Measurements from ENCODE around the gene HEMGN. TPM values are rescaled to one million over a fixed set of nuclear protein-coding genes. Genes with fewer than 3 reads are reported as not detected.

Gene HEMGN
- total and polyA plus RNA-seq, 10 of the 15 experiments (the other 5 are each of a cell fraction or from before 2014, with no cell fraction given) = 0.03 to 0.28 (median 0.09) TPM; not detected in 4

GRCh38 chr9:97963232-97963631 lies 25.3 kb upstream of the HEMGN start:
- TF ChIP-seq JUND (IDR thresholded peaks at IDR 0.05; ENCODE audit: low read depth, low read length) (no peak), BCL3 (IDR thresholded peaks at IDR 0.05; ENCODE audit: borderline replicate concordance, insufficient read depth, low read depth, low read length, poor library complexity, severe bottlenecking) (no peak), ZZZ3 (IDR thresholded peaks at IDR 0.05; ENCODE audit: control insufficient read depth, insufficient read length, low read depth) (no peak), PKNOX1 (IDR thresholded peaks at IDR 0.05) (no peak), RELB (IDR thresholded peaks at IDR 0.05; ENCODE audit: low read depth) (no peak), DPF2 (IDR thresholded peaks at IDR 0.05) (no peak), TCF7 (IDR thresholded peaks at IDR 0.05; ENCODE audit: borderline replicate concordance) (no peak), USF1 (IDR thresholded peaks at IDR 0.05; ENCODE audit: borderline replicate concordance, extremely low read length, insufficient read depth, low read depth, low read length) (no peak), FOS (IDR thresholded peaks at IDR 0.05; ENCODE audit: borderline replicate concordance, extremely low read depth, insufficient read length) (no peak), CHD1 (IDR thresholded peaks at IDR 0.05; ENCODE audit: low read depth, low read length) (no peak), ZNF207 (IDR thresholded peaks at IDR 0.05; ENCODE audit: borderline replicate concordance) (no peak), FOXM1 (IDR thresholded peaks at IDR 0.05; ENCODE audit: low read depth, low read length) (no peak)
- H3K4me2 ChIP-seq (ENCODE audit: control insufficient read depth, insufficient read depth) = no peak overlapping the region
- no peaks in the 10 kb centered on the region for H3K36me3 ChIP-seq (ENCODE audit: control insufficient read depth in 2 of 2, insufficient read depth in 2 of 2, low read length in 1 of 2)
- ChIA-PET POLR2A (no interaction called here), RAD21 (ENCODE audit: unreplicated experiment) (no interaction called here), CTCF (interaction anchor here (0.6 to 2.3 kb wide), 4 partner anchors 11 to 882 kb away, joined by 3 to 8 read pairs (median 6); partner anchors contain the start of gene TRMO), SMC1A (ENCODE audit: uncharacterized antibody, unreplicated experiment) (interaction anchor here (0.7 to 1.3 kb wide), 3 partner anchors 9 to 26 kb away, joined by 3 read pairs; no protein-coding TSS in a partner anchor)
- H3K4me3 ChIP-seq = no peak overlapping the region
- H3K27ac ChIP-seq (ENCODE audit: control insufficient read depth, insufficient read depth) = no peak overlapping the region
- ATAC-seq (no peak), DNase-seq (ENCODE audit: low read depth, low spot score) (no peak), FAIRE-seq (no peak)
- H3K27me3 ChIP-seq (replicated peaks in 1 of 2; ENCODE audit: control insufficient read depth in 2 of 2, insufficient read depth in 2 of 2, low read length in 1 of 2) = no peaks in the 10 kb centered on the region; a peak in 2 of 4 replicates
- BruUV-seq (replicated peaks) = no TSS peak
- no peaks in the 10 kb centered on the region for H3K79me2 ChIP-seq (ENCODE audit: control insufficient read depth, insufficient read depth, low read length)
- in situ Hi-C loops (cut with MboI) (no loop called here), intact Hi-C loops (cut with micrococcal nuclease; ENCODE audit: unreplicated experiment) (no loop called here)
- no peaks in the 10 kb centered on the region for H4K20me1 ChIP-seq (ENCODE audit: control insufficient read depth, insufficient read depth)
- H3K9ac ChIP-seq (ENCODE audit: control insufficient read depth, insufficient read depth, low read length) = no peak overlapping the region
- H3K4me1 ChIP-seq (ENCODE audit: control insufficient read depth, insufficient read depth, low read length) = no peaks in the 10 kb centered on the region
- H2AFZ ChIP-seq (ENCODE audit: control insufficient read depth, low read depth, low read length) = no peak overlapping the region
- H3K9me3 ChIP-seq (replicated peaks; ENCODE audit: control insufficient read depth, insufficient read depth, low read length) = no peaks in the 10 kb centered on the region
- 40% methylated on average over 2 of the region's 2 CpGs for WGBS (ENCODE audit: insufficient coverage, insufficient replicate concordance, low lambda C conversion rate, missing lambda C conversion rate)

Measured in GM12878 (cell line).